Ovary (tissue), 3 donors: ENCODE results near the gene SPAG4.

ENCODE experiments used
- CTCF ChIP-seq, 3 donors: fragments of 450-650 bp in 2 of 3; fragments of 200-600 bp in 1 of 3; IDR thresholded peaks; one replicate each; pipeline versions ENCODE4 v1.5.1 to v1.8.0; 2016 to 2022; ENCODE audit warnings: antibody characterized with exemption in 3 of 3, mild to moderate bottlenecking in 1 of 3
- EP300 ChIP-seq: sonication (generic); formaldehyde crosslinking; IDR thresholded peaks from one replicate; pipeline ENCODE4 v1.6.1; 2017; ENCODE audit warnings: antibody characterized with exemption
- POLR2A ChIP-seq: fragments of 450-650 bp; IDR thresholded peaks from one replicate; pipeline ENCODE4 v1.6.1; 2017; ENCODE audit warnings: antibody characterized with exemption, mild to moderate bottlenecking, moderate library complexity
- donor health status: DM: no; HTN: no; CAD: no.

DNA sequence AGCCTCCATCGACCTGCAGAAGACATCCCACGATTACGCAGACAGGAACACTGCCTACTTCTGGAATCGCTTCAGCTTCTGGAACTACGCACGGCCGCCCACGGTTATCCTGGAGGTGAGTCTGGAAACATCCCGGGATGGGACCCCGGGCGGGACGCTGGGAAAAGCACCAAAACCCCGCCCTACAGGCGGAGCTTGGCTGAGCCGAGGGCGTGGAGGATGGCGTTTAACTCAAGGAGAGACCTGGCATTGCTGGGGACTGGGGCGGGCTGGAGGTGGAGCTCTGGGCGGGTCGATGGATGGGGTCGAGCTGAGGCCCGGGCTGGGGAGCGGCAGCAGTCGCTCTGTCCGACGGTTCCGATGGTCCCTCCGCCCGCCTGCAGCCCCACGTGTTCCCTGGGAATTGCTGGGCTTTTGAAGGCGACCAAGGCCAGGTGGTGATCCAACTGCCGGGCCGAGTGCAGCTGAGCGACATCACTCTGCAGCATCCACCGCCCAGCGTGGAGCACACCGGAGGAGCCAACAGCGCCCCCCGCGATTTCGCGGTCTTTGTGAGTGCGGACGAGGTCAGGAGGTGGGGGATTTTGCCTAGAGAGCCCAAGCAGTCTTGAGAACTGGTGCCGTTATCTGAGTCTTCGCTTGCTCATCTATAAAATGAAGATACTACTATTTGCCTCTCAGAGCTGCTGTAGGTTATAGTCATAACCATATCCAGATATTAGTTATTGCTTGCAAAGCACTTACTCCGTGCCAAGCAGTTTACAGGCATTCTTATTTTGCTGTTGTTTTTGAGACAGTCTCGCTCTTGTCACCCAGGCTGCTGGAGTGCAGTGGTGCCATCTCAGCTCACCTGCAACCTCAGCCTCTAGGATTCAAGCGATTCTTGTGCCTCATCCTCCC lies 3.8 kb downstream of the SPAG4 start:
- no peak for TF ChIP-seq POLR2A
- TF ChIP-seq CTCF (IDR thresholded peaks at IDR 0.05), result no peak
- no peak for TF ChIP-seq EP300
